Gastroesophageal sphincter (tissue), 4 donors: ENCODE measurements around the gene WFDC12. TPM values are rescaled to one million over a fixed set of nuclear protein-coding genes. Genes with fewer than 3 reads are reported as not detected.

Experiments used
- ATAC-seq: fragments of 150-250 bp; one replicate; pipeline ENCODE4 v1.9.1; 2016; ENCODE audit warnings: mild to moderate bottlenecking, moderate library complexity
- H3K27ac ChIP-seq, 4 donors: fragments of 200-600 bp; sonication (generic) in 3 of 4; 1 replicate in 3 of 4; 2 replicates in 1 of 4; pipeline ENCODE4 v1.5.1; 2016 to 2019
- H3K27me3 ChIP-seq: fragments of 200-600 bp; sonication (generic); one replicate; pipeline ENCODE4 v1.5.1; 2019
- H3K36me3 ChIP-seq, 2 donors: fragments of 200-600 bp; sonication (generic); one replicate each; pipeline ENCODE4 v1.5.1; 2019; ENCODE audit warnings: control low read depth in 1 of 2
- H3K4me1 ChIP-seq, 3 donors: fragments of 200-600 bp; sonication (generic); 1 replicate in 2 of 3; 2 replicates in 1 of 3; pipeline ENCODE4 v1.5.1; 2016 to 2019; ENCODE audit warnings: control low read depth in 2 of 3
- H3K4me3 ChIP-seq, 2 donors: fragments of 200-600 bp; sonication (generic); one replicate each; pipeline ENCODE4 v1.5.1; 2019; ENCODE audit warnings: mild to moderate bottlenecking in 1 of 2, moderate library complexity in 1 of 2
- H3K9me3 ChIP-seq, 3 donors: fragments of 200-600 bp; sonication (generic); one replicate each; pipeline ENCODE4 v1.5.1; 2017 to 2019; ENCODE audit warnings: control low read depth in 2 of 3
- EP300 ChIP-seq: sonication (generic); formaldehyde crosslinking; IDR thresholded peaks from one replicate; pipeline ENCODE4 v1.6.1; 2017; ENCODE audit warnings: antibody characterized with exemption, mild to moderate bottlenecking
- POLR2A ChIP-seq, 2 donors: fragments of 450-650 bp; IDR thresholded peaks; one replicate each; pipeline ENCODE4 v1.6.1; 2017; ENCODE audit warnings: antibody characterized with exemption in 2 of 2, mild to moderate bottlenecking in 2 of 2, moderate library complexity in 1 of 2
- POLR2AphosphoS5 ChIP-seq: sonication (generic); formaldehyde crosslinking; IDR thresholded peaks from one replicate; pipeline ENCODE4 v1.6.1; 2017; ENCODE audit warnings: antibody characterized with exemption
- WGBS, 2 donors: methylation state at CpG; one replicate each; pipeline ENCODE4 v1.1.5; 2018; ENCODE audit warnings: low coverage in 1 of 2; 5-methylcytosine and 5-hydroxymethylcytosine counted together
- total RNA-seq, 4 donors: library from RNA; depleted of rRNA; stranded (reverse); fragments of >200 nt; gene quantifications; one replicate each; pipeline ENCODE4 v1.1.0, GENCODE V29; 2016
- TF ChIP-seq, protein P1 (sequence below), 4 experiments: fragments of 200-600 bp in 2 of 4; fragments of 450-650 bp in 2 of 4; sonication (generic) in 1 of 4; IDR thresholded peaks; one replicate each; pipeline ENCODE4 v1.5.1; 2017 to 2019; ENCODE audit warnings: antibody characterized with exemption in 4 of 4, mild to moderate bottlenecking in 2 of 4, moderate library complexity in 2 of 4

The WFDC12 gene
- total RNA-seq, 4 donors from 2014 or later = not detected

DNA sequence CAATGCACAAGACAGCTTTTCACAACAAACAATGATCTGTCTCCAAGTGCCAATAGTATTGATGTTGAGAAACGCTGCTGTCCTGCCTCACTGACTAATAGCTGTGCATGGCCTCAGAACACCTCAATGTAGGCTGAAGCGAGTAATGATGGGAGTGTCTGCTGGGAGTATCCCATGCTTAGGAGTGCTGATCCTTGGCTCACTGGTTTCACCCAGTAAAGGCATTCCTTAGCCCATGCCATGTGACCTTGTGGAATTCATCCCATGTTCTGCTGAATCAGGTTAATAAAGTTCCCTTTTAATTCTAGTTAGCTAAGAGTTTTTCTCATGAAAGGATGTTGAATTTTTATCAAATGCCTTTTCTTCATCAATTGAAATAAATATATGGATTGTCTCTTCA lies 3.8 kb upstream of the WFDC12 start:
- H3K27ac ChIP-seq = no peak overlapping the region

DNA sequence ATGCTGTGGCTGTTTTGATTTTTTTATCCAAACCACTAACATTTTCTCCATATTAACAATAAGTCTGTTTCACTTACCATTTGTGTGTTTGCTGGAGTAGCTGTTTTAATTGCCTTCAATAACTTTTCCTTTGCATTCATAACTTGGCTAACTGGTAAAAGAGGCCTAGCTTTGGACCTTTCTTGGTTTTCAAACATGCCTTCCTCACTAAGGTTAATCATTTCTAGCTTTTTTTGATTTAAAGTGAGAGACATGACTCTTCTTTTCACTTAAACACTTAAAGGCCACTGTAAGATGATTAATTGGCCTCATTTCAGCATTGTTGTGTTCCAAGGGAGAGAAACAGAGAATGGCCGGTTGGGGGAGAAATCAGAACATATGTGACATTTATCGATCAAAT lies 2.9 kb downstream of the WFDC12 start:
- peaks cover 0 to 6% (median 0%) of the 10 kb centered on the region in 3 donors for H3K9me3 ChIP-seq
- H3K36me3 ChIP-seq = no peaks in the 10 kb centered on the region
- no peak for ATAC-seq
- peaks cover 70% of the 10 kb centered on the region for H3K27me3 ChIP-seq
- 86 to 100% methylated on average over 2 of the region's 2 CpGs for WGBS, 2 donors
- H3K27ac ChIP-seq = no peak overlapping the region
- no peaks in the 10 kb centered on the region for H3K4me1 ChIP-seq
- no peak overlapping the region for H3K4me3 ChIP-seq
- TF ChIP-seq, protein P1, sequence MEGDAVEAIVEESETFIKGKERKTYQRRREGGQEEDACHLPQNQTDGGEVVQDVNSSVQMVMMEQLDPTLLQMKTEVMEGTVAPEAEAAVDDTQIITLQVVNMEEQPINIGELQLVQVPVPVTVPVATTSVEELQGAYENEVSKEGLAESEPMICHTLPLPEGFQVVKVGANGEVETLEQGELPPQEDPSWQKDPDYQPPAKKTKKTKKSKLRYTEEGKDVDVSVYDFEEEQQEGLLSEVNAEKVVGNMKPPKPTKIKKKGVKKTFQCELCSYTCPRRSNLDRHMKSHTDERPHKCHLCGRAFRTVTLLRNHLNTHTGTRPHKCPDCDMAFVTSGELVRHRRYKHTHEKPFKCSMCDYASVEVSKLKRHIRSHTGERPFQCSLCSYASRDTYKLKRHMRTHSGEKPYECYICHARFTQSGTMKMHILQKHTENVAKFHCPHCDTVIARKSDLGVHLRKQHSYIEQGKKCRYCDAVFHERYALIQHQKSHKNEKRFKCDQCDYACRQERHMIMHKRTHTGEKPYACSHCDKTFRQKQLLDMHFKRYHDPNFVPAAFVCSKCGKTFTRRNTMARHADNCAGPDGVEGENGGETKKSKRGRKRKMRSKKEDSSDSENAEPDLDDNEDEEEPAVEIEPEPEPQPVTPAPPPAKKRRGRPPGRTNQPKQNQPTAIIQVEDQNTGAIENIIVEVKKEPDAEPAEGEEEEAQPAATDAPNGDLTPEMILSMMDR (IDR thresholded peaks at IDR 0.05) = no peak
- TF ChIP-seq POLR2A (IDR thresholded peaks at IDR 0.05) (no peak), EP300 (no peak), POLR2AphosphoS5 (no peak)

More for the DNA sequence above, 3.8 kb upstream of the WFDC12 start:
- no peak for ATAC-seq
- Histone ChIP-seq H3K36me3 (no peaks in the 10 kb centered on the region), H3K4me1 (no peaks in the 10 kb centered on the region), H3K9me3 (peaks cover 0 to 6% (median 0%) of the 10 kb centered on the region in 3 donors), H3K27me3 (peaks cover 32% of the 10 kb centered on the region), H3K4me3 (no peak overlapping the region)
- TF ChIP-seq, protein P1 (IDR thresholded peaks at IDR 0.05) = no peak
- TF ChIP-seq POLR2AphosphoS5 (no peak), POLR2A (IDR thresholded peaks at IDR 0.05) (no peak), EP300 (no peak)
- WGBS, 2 donors = 87% methylated on average over 2 of the region's 2 CpGs; no CpG with 5 or more reads in 1 of the 2 donors

DNA sequence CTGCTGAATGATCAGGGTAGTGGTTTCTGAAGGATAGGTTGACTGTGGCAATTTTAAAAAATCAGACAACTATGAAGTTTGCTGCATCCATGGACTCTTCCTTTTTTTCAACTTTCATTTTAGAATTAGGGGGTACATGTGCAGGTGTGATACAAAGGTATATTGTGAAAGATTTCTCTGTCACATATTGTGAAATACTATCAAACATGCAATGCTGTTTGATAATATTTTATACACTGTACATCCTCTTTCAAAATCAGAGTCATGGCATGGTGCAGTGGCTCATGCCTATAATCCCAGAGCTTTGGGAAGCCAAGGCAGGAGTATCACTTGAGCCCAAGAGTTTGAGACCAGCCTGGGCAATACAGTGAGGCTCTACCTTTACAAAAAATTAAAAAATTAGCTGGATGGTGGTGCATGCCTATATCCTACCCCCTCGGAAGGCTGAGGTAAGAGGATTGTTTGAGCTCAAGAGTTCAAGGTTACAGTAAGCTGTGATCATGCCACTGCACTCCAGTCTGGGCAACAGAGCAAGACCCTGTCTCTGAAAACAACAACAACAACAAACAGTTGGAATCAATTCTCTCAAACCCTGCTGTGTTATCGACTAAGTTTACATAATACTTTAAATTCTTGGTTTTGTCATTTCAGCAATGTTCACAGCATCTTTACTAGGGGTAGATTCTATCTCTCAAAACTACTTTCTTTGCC lies 4.6 kb downstream of the WFDC12 start:
- Histone ChIP-seq H3K27me3 (peaks cover 62% of the 10 kb centered on the region), H3K27ac (no peak overlapping the region), H3K36me3 (no peaks in the 10 kb centered on the region), H3K9me3 (peaks cover 0 to 6% (median 0%) of the 10 kb centered on the region in 3 donors), H3K4me3 (no peak overlapping the region), H3K4me1 (no peaks in the 10 kb centered on the region)
- TF ChIP-seq POLR2A (IDR thresholded peaks at IDR 0.05) (no peak), EP300 (no peak), POLR2AphosphoS5 (no peak)
- TF ChIP-seq, protein P1 (IDR thresholded peaks at IDR 0.05) = no peak
- 57 to 94% methylated on average over 1 to 2 of the region's 2 CpGs for WGBS, 2 donors
- ATAC-seq = no peak

DNA sequence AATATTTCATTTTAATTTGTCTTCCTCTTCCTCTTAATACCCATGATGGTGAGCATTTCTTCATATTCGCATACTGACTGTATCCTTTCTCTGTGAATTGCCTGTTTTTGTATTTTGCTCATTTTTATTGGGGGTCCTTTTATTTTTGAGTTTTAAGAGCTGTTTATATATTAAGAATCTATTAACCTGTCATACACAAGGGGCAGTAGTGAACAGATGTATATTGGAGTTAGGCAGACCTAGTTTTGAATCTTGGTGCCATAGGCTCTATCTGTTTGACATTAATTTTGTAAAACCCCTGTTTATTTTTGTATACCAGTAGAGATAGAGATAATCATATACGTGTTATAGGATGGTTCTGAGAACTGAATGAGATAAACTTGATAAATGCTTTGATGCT lies 6.2 kb downstream of the WFDC12 start:
- 74 to 76% methylated on average over 2 of the region's 2 CpGs for WGBS, 2 donors
- TF ChIP-seq POLR2AphosphoS5 (no peak), POLR2A (IDR thresholded peaks at IDR 0.05) (no peak), EP300 (no peak)
- TF ChIP-seq, protein P1 (IDR thresholded peaks at IDR 0.05) = no peak
- no peak overlapping the region for H3K4me3 ChIP-seq
- no peaks in the 10 kb centered on the region for H3K9me3 ChIP-seq
- peaks cover 61% of the 10 kb centered on the region for H3K27me3 ChIP-seq
- no peak overlapping the region for H3K27ac ChIP-seq
- no peaks in the 10 kb centered on the region for H3K36me3 ChIP-seq
- no peak for ATAC-seq
- H3K4me1 ChIP-seq = no peaks in the 10 kb centered on the region

DNA sequence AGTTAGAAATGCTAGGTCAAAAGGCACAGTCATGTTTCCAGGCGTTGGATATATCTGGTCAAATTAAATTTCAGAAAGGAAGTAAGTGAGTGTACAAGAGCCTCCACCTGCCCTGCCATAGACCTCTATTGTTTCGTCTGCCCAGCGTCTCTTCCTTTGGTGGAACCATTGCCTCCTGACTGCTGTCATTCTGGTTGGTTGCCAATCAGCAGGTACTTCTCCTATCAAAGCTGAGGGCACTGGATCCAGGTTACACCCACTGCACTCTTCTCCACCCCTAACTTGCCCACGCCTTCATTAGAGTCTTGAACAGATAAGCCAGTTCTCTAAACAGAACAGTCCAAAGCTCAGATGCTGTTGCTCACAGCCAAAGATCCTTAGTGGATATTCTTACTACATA lies 6.7 kb downstream of the WFDC12 start:
- ATAC-seq = no peak
- no peak overlapping the region for H3K27ac ChIP-seq
- TF ChIP-seq POLR2AphosphoS5 = no peak
- TF ChIP-seq EP300 = no peak
- TF ChIP-seq POLR2A (IDR thresholded peaks at IDR 0.05) = no peak
- TF ChIP-seq, protein P1 (IDR thresholded peaks at IDR 0.05) = no peak
- no peaks in the 10 kb centered on the region for H3K4me1 ChIP-seq
- no peak overlapping the region for H3K4me3 ChIP-seq
- WGBS, 2 donors = 55 to 68% methylated on average over 4 of the region's 4 CpGs
- peaks cover 61% of the 10 kb centered on the region for H3K27me3 ChIP-seq
- H3K36me3 ChIP-seq = no peaks in the 10 kb centered on the region
- H3K9me3 ChIP-seq = no peaks in the 10 kb centered on the region
